GM18519 (cell line): Measurements from ENCODE around the gene STXBP6.

Source experiments
- ATAC-seq: cut with Tn5 transposase; IDR thresholded peaks from one replicate; pipeline ENCODE4 v1.9.1; 2021; ENCODE audit warnings: mild to moderate bottlenecking, moderate library complexity; ENCODE audit not compliant: unreplicated experiment, low FRiP score

STXBP6 gene

DNA sequence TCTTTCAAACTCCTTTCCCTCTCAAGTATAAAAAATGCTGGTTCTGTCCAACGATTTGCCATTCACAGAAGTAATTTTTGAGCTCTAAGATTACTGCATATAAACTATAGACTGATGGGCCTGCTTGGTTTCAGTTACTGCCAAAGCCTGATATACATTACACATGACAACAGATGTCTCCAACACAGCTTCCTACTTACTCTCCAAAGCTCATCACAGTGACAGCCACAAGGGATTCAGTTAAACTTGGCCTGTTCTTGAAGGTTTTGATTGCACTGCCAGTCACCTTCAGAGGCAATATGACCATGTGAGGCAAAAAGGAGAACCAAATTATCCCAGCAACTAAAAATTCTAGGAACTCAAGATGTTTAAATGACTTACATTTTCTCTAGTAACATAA lies 30.1 kb downstream of the STXBP6 start:
- ATAC-seq = no peak

DNA sequence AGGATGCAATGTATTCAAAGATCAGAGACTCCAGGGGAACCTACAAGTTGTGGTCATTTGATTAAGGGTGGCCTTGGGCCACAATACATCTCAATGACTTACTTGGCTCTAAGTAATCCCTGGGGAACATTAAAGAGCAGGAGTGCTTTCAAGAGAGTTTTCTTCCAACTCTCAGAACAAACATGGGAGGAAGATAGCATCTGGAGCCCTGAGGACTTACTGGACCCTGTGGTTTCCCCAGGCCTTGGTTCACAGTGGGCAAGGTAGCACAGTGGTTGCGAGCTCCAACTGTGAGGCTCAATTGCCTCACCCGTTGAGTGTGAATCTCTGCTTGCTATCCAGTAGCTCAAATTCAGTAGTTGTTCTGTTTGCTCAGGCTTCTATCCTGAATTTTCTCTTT lies 32.4 kb downstream of the STXBP6 start:
- no peak for ATAC-seq

DNA sequence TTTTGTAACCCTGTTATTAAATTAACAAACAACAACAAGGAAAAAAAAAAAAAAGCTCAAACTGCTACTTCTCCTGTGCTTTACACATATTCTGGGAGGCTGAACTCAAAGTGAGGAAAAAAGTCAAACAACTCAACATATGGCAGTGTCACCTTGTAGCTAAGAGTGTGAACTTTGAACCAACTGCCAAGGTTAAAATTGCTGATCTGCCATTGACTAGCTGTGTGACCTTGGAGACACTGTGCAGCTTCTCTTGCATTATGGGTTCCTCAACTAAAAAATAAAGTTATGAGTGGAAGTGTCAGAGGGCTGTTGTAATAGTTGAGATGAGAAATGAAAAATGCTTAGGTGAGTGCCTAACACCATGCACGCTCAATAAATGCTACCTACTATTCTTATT lies 34.2 kb downstream of the STXBP6 start:
- ATAC-seq = no peak

DNA sequence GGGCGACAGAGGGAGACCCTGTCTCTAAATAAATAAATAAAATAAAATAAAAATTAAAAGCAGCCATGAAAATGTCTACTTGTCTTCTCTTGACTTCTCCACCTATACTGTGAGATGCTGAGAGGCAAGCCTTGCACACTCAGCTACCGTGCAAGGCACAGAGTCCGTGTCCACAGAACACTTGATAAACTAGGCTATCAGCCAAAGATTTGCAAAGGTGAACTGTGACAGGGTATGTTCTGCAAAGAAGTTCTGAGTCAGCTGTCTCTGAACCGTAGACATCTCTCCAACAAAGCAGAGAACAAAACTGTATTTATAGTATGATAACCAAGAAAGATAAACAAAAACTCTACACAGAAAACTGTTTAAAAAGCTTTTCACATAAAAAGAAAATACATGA lies 35.5 kb downstream of the STXBP6 start:
- ATAC-seq = no peak

DNA sequence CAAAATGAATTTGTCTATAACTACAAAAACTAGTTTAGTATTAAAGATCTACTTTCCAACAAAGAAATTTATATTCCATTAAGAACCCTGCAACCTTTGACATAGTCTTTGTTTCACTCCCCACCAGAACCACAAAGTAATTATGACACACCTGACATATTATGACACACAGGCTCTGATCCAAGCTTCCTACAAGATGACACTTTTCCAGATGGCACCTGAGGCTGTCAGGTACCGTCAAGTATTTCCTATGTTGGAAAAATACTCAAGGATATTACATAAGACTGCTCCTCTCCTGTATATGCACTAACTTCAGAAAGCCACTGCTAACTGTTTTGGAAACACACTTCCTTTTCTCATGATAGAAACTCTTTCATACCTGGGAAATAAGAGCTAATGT lies 38.9 kb downstream of the STXBP6 start:
- no peak for ATAC-seq

GRCh38 chr14:25010471-25010870 lies 39.5 kb downstream of the STXBP6 start:
- no peak for ATAC-seq

DNA sequence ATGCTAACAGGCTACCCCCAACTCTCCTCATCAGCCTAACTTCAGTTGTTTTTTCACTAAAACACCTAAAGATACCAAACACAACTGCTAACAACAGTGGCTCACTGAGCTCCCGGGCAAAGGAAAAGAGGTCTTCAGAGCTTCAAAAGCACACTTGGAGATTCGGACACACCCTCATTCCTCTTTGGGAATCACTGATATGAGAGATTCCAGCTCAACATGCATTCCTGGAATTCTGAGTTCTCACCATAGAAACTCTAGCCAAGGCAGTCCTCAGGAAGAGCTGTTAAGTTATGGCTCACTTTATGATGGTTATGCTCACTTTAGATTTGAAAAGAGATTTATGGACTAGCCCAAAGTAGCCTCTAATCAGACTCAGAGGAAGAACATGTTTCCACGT lies 40.1 kb downstream of the STXBP6 start:
- ATAC-seq = no peak

GRCh38 chr14:25007832-25008231 lies 42.1 kb downstream of the STXBP6 start:
- ATAC-seq = no peak

DNA sequence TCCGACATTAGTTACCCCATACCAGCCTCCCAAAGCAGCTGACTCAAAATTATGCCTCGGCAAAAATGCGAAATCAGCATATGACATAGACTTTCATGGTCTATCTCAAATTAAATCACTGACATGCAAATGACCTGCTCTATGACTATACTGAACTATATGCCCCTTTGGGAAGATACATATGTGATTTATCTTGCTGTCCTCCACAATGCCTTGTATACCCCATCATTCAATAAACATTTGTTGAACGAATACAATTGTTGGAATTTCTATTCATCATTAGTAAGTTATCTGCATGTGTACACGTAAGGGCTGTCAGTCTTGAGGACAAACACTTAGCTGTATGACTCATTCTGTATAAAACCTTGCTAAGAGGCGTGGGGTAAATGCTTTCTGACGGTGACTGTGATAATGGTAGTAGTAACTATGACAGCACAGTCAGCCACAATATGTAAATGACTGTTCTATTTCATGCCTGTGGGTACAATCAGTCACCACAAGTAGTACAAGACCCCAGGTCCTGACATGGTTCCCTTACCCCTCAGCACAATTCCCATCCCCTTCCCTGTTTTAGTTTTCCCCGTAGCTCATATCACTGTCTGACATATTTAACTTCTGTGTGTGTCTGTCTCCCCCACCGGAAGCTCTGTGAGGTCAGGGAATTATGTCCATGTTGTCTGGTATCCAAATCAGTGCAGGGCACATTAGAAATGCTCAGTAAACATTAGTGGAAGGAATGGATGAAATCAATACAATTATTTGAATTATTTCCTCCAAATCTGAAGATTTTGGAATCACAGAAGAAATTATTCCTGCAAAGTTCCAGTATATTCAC lies 42.8 kb downstream of the STXBP6 start:
- peak; percentile 68 for ATAC-seq

- no peak for ATAC-seq
Measured at GRCh38 chr14:25006031-25006430, 43.9 kb downstream of the STXBP6 start.

GRCh38 chr14:25004389-25004809 lies 45.5 kb downstream of the STXBP6 start:
- no peak for ATAC-seq

DNA sequence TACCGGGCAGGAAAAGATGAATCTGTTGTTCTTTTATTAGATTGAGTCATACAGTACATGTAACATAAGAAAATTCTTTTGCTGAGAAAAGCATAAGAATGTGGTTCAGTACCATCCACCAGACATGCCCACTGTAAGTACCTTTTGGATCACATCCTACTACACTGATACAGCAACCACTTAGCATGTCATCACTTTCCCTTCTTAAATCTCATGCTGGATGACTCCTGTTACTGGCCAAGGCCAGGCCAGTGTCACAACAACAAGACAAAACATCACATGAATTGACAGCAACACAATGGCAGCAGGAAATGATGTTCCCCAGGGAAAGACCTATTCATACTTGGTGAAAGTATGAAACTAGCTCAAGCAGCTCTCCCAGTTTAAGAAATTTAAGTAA lies 46.4 kb downstream of the STXBP6 start:
- no peak for ATAC-seq

DNA sequence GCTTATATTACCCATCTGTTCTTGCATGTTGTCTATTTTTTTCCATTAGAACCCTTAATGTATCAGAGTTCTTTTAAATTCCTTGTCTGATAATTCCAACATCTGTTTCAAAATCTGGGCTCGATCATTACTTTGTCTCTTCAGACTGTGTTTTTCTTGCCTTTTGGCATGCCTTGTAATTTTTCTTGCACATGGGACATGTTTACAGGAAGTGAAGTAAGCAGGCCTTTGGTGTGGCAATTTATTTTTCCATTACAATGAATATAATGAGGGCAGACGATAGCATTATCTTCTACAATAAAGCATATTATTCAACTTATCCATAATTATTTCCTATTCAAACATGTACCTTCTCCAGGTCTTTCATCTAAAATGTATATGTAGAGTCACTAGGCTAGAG lies 48.3 kb downstream of the STXBP6 start:
- ATAC-seq = no peak

DNA sequence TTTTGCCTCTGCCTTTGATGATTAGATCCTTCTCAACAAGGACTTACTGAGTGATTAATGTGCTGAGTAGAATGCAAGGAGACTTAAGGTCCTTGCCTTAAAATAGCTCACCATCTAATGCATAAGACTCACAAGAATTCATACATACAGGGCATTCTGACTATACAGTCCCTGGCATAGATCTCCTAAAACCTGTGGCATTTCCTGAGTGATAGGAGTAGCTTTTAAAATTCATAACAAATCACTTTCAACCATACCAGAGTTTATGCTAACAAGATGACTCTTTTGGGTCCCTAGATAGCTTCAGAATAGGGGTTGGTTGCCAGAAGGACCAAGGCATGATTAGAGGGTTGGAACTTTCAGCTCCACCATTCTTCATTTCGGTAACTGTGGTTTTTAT lies 48.8 kb downstream of the STXBP6 start:
- no peak for ATAC-seq

GRCh38 chr14:24999157-24999556 lies 50.8 kb downstream of the STXBP6 start:
- ATAC-seq = no peak

- ATAC-seq = no peak
Measured at GRCh38 chr14:24996930-24997725, 52.8 kb downstream of the STXBP6 start.

GRCh38 chr14:24995016-24995415 lies 54.9 kb downstream of the STXBP6 start:
- no peak for ATAC-seq

GRCh38 chr14:24993631-24994030 lies 56.3 kb downstream of the STXBP6 start:
- no peak for ATAC-seq

GRCh38 chr14:24992624-24993360 lies 57.2 kb downstream of the STXBP6 start:
- no peak for ATAC-seq

GRCh38 chr14:24991821-24992220 lies 58.1 kb downstream of the STXBP6 start:
- no peak for ATAC-seq

GRCh38 chr14:24991288-24991687 lies 58.7 kb downstream of the STXBP6 start:
- no peak for ATAC-seq
